ENCODE results near the gene CYB561D2. TPM values are rescaled to one million over a fixed set of nuclear protein-coding genes. Genes with fewer than 3 reads are reported as not detected.

Gene CYB561D2
- polyA plus RNA-seq, 1 donor (not counting 4 experiments of a cell fraction or from before 2014, with no cell fraction given) = 12.3 TPM

DNA sequence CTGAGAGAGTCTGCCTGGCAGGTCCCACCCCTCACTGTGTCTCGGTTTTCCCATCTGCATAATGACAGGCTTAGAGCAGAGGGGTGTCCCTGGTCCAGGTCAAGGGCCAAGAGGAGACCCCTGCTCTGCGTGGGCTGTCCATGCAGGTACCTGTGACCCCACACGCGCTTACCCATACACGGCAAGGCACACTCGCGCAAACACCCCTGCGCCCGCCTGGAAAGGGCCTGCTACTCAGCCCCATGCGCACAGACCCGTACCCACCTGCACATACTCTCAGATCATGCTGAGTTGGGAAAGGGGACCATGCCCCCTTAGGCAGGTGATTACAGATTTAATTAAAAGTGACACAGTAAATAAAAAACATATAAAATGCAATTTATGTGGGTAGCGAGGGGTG, 32.1 kb downstream of the CYB561D2 start:
- Histone ChIP-seq H3K27me3 (ENCODE audit: control insufficient read depth, extremely low read depth, insufficient read depth, low read length) (peaks cover 21% of the 10 kb centered on the region), H3K79me2 (ENCODE audit: control insufficient read depth, insufficient read depth, low read length) (no peaks in the 10 kb centered on the region), H2AFZ (ENCODE audit: control insufficient read depth, low read length) (no peak overlapping the region), H3K4me2 (ENCODE audit: control insufficient read depth, extremely low read depth, insufficient read depth, low read depth, low read length) (no peak overlapping the region), H3K27ac (ENCODE audit: control insufficient read depth, insufficient read depth, low read length) (no peak overlapping the region), H3K4me1 (ENCODE audit: control insufficient read depth, extremely low read depth, insufficient read depth, low read length) (no peaks in the 10 kb centered on the region), H3K9me3 (ENCODE audit: control insufficient read depth, low read depth, low read length) (no peaks in the 10 kb centered on the region), H3K36me3 (ENCODE audit: control insufficient read depth in 2 of 2, extremely low read depth in 1 of 2, insufficient read depth in 2 of 2, low read length in 2 of 2) (no peaks in the 10 kb centered on the region), H3K4me3 (ENCODE audit: control insufficient read depth in 2 of 3, extremely low read depth in 1 of 3, insufficient read depth in 2 of 3, low read depth in 1 of 3, low read length in 3 of 3) (no peak overlapping the region), H3K9me1 (ENCODE audit: control insufficient read depth, extremely low read depth, insufficient read depth, low read length) (no peaks in the 10 kb centered on the region), H4K20me1 (ENCODE audit: control insufficient read depth, extremely low read depth, insufficient read depth, low read length) (peaks cover 3% of the 10 kb centered on the region), H3K9ac (ENCODE audit: control insufficient read depth, extremely low read depth, insufficient read depth, low read length) (no peak overlapping the region)
- dilution Hi-C loops (cut with MboI; ENCODE audit: extremely low pct_ligation_motif_present, low sequenced_read_pairs) = no loop called here
- no peak for DNase-seq (ENCODE audit: low read depth, low spot score)
- TF ChIP-seq, protein P1, sequence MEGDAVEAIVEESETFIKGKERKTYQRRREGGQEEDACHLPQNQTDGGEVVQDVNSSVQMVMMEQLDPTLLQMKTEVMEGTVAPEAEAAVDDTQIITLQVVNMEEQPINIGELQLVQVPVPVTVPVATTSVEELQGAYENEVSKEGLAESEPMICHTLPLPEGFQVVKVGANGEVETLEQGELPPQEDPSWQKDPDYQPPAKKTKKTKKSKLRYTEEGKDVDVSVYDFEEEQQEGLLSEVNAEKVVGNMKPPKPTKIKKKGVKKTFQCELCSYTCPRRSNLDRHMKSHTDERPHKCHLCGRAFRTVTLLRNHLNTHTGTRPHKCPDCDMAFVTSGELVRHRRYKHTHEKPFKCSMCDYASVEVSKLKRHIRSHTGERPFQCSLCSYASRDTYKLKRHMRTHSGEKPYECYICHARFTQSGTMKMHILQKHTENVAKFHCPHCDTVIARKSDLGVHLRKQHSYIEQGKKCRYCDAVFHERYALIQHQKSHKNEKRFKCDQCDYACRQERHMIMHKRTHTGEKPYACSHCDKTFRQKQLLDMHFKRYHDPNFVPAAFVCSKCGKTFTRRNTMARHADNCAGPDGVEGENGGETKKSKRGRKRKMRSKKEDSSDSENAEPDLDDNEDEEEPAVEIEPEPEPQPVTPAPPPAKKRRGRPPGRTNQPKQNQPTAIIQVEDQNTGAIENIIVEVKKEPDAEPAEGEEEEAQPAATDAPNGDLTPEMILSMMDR (optimal IDR thresholded peaks at IDR 0.05 in 1 of 3, IDR thresholded peaks at IDR 0.05 in 1 of 3, conservative IDR thresholded peaks at IDR 0.05 in 1 of 3; ENCODE audit: extremely low read depth in 1 of 3, insufficient read depth in 2 of 3, low read length in 3 of 3) = no peak
- no peak for TF ChIP-seq EZH2 (IDR thresholded peaks at IDR 0.05; ENCODE audit: low read length)
- no peak for FAIRE-seq

DNA sequence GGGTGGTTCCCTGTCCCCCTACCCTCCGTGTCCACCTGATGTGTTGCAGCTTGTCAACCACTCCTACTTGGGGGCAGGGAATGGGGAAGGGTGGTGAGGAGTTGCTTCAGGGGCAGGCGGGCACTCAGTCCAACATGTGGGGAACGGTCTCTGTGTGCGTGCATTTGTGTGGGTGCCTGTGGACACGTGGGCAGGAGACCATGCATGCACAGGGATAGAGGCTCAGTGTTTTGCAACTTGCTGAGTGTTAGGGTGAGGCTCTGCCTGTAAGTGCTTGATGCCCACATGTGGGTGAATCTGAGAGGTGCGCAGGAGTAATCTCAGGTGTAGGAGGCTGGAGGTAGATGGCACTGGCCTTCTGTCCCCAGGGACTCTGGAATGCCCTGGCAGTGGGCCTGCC, 33.1 kb downstream of the CYB561D2 start:
- H3K9me3 ChIP-seq (ENCODE audit: control insufficient read depth, low read depth, low read length) = no peaks in the 10 kb centered on the region
- H3K9me1 ChIP-seq (ENCODE audit: control insufficient read depth, extremely low read depth, insufficient read depth, low read length) = no peaks in the 10 kb centered on the region
- H3K36me3 ChIP-seq (ENCODE audit: control insufficient read depth in 2 of 2, extremely low read depth in 1 of 2, insufficient read depth in 2 of 2, low read length in 2 of 2) = no peaks in the 10 kb centered on the region
- H3K27ac ChIP-seq (ENCODE audit: control insufficient read depth, insufficient read depth, low read length) = no peak overlapping the region
- no peak overlapping the region for H3K9ac ChIP-seq (ENCODE audit: control insufficient read depth, extremely low read depth, insufficient read depth, low read length)
- TF ChIP-seq, protein P1 (optimal IDR thresholded peaks at IDR 0.05 in 1 of 3, IDR thresholded peaks at IDR 0.05 in 1 of 3, conservative IDR thresholded peaks at IDR 0.05 in 1 of 3; ENCODE audit: extremely low read depth in 1 of 3, insufficient read depth in 2 of 3, low read length in 3 of 3) = peak in 1 of 3 experiments; percentile 18
- no peak for TF ChIP-seq EZH2 (IDR thresholded peaks at IDR 0.05; ENCODE audit: low read length)
- DNase-seq (ENCODE audit: low read depth, low spot score) (no peak), FAIRE-seq (no peak)
- dilution Hi-C loops (cut with MboI; ENCODE audit: extremely low pct_ligation_motif_present, low sequenced_read_pairs) = no loop called here
- H3K4me3 ChIP-seq (ENCODE audit: control insufficient read depth in 2 of 3, extremely low read depth in 1 of 3, insufficient read depth in 2 of 3, low read depth in 1 of 3, low read length in 3 of 3) = no peak overlapping the region
- H3K4me2 ChIP-seq (ENCODE audit: control insufficient read depth, extremely low read depth, insufficient read depth, low read depth, low read length) = no peak overlapping the region
- H3K4me1 ChIP-seq (ENCODE audit: control insufficient read depth, extremely low read depth, insufficient read depth, low read length) = no peaks in the 10 kb centered on the region
- H2AFZ ChIP-seq (ENCODE audit: control insufficient read depth, low read length) = no peak overlapping the region
- H3K27me3 ChIP-seq (ENCODE audit: control insufficient read depth, extremely low read depth, insufficient read depth, low read length) = peaks cover 31% of the 10 kb centered on the region
- no peaks in the 10 kb centered on the region for H3K79me2 ChIP-seq (ENCODE audit: control insufficient read depth, insufficient read depth, low read length)
- peaks cover 3% of the 10 kb centered on the region for H4K20me1 ChIP-seq (ENCODE audit: control insufficient read depth, extremely low read depth, insufficient read depth, low read length)
